HFFc6 (cell line): Measurements from ENCODE around the gene TMIGD1. TPM values are rescaled to one million over a fixed set of nuclear protein-coding genes. Genes with fewer than 3 reads are reported as not detected.

Source experiments
- DNase-seq: peaks from one replicate; pipeline ENCODE4 v3.0.0-alpha.2; 2018
- H3K27ac Mint-ChIP-seq: 2 replicates; pipeline ENCODE4 v1.8.0; 2020; ENCODE audit warnings: mild to moderate bottlenecking, mixed read lengths
- H3K27me3 Mint-ChIP-seq: 2 replicates; pipeline ENCODE4 v1.8.0; 2021; ENCODE audit warnings: mild to moderate bottlenecking, moderate library complexity, mixed read lengths; ENCODE audit not compliant: insufficient read depth
- H3K36me3 Mint-ChIP-seq: 2 replicates; pipeline ENCODE4 v1.8.0; 2021; ENCODE audit warnings: low read depth, mixed read lengths
- H3K4me1 Mint-ChIP-seq: 2 replicates; pipeline ENCODE4 v1.8.0; 2020; ENCODE audit warnings: low read depth, mixed read lengths
- H3K4me3 Mint-ChIP-seq: 2 replicates; pipeline ENCODE4 v1.8.0; 2020; ENCODE audit warnings: mild to moderate bottlenecking, moderate library complexity, mixed read lengths
- H3K9me3 Mint-ChIP-seq: 2 replicates; pipeline ENCODE4 v1.8.0; 2020; ENCODE audit warnings: mild to moderate bottlenecking, mixed read lengths
- CTCF ChIP-seq: fragments of 200-600 bp; sonication (generic); IDR thresholded peaks from 2 replicates; pipeline ENCODE4 v1.5.0; 2021; ENCODE audit warnings: antibody characterized with exemption, mild to moderate bottlenecking
- total RNA-seq, 6 experiments: library from RNA; stranded (reverse); fragmentation: NEBNext Ultra II Directional; extraction: Animal tissue kit (Norgen Biotek cat#: 25700); gene quantifications; 2 replicates in 1 of 6; 3 replicates in 5 of 6; pipeline ENCODE4 v1.2.3, GENCODE V29; 2021

TMIGD1 gene
- total RNA-seq, 6 experiments from 2014 or later: not detected

GRCh38 chr17:30334421-30334820 is 564 bp upstream of the TMIGD1 start:
- Mint-ChIP-seq H3K4me3 (no peak overlapping the region), H3K36me3 (no peaks in the 10 kb centered on the region), H3K27ac (no peak overlapping the region), H3K4me1 (peaks cover 40% of the 10 kb centered on the region), H3K27me3 (no peaks in the 10 kb centered on the region; the same call in 1 of the 2 replicates), H3K9me3 (no peaks in the 10 kb centered on the region)
- DNase-seq: no peak
- no peak for TF ChIP-seq CTCF

DNA sequence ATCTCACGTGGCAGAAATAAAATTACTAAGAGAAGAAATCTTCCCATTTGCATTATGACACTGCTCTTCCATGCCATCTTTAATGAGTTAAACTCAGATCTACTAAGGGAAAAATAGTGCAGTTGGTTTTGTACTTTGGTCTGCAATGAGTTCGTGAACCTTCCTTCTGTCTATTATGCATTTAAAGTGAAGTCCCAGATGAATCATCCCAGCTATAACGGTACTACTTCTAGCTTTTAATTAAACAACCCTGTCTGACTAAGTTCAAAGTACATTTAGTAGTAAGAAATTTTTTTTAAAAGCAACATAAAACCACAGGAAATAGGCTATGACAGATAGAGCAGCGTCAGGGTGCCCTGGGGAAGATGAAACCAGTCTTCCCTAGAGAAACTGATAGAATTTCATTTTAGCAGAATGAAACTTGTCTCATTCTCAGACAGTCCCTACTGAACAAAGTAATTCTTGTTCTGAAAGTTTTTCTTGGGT is 1.8 kb downstream of the TMIGD1 start:
- Mint-ChIP-seq H3K27me3 (peaks cover 4% of the 10 kb centered on the region), H3K27ac (peak overlapping the region; percentile 21), H3K4me3 (peak overlapping the region; percentile 34), H3K9me3 (no peaks in the 10 kb centered on the region), H3K36me3 (no peaks in the 10 kb centered on the region), H3K4me1 (peaks cover 35% of the 10 kb centered on the region)
- no peak for TF ChIP-seq CTCF
- DNase-seq: peak; percentile 79

GRCh38 chr17:30326809-30327208 is 7.0 kb downstream of the TMIGD1 start:
- H3K9me3 Mint-ChIP-seq: no peaks in the 10 kb centered on the region
- H3K27me3 Mint-ChIP-seq: peaks cover 14% of the 10 kb centered on the region
- H3K36me3 Mint-ChIP-seq: no peaks in the 10 kb centered on the region
- peaks cover 2% of the 10 kb centered on the region for H3K4me1 Mint-ChIP-seq
- no peak for DNase-seq
- no peak overlapping the region for H3K27ac Mint-ChIP-seq
- H3K4me3 Mint-ChIP-seq: no peak overlapping the region
- TF ChIP-seq CTCF: no peak

GRCh38 chr17:30324723-30325122 is 9.1 kb downstream of the TMIGD1 start:
- DNase-seq: no peak
- H3K9me3 Mint-ChIP-seq: no peaks in the 10 kb centered on the region
- no peaks in the 10 kb centered on the region for H3K36me3 Mint-ChIP-seq
- no peak overlapping the region for H3K4me3 Mint-ChIP-seq
- no peaks in the 10 kb centered on the region; the same call in 1 of the 2 replicates for H3K4me1 Mint-ChIP-seq
- H3K27ac Mint-ChIP-seq: no peak overlapping the region
- TF ChIP-seq CTCF: no peak
- H3K27me3 Mint-ChIP-seq: peaks cover 17% of the 10 kb centered on the region

GRCh38 chr17:30323895-30324319 is 9.9 kb downstream of the TMIGD1 start:
- no peak for DNase-seq
- no peaks in the 10 kb centered on the region; the same call in 1 of the 2 replicates for H3K4me1 Mint-ChIP-seq
- no peak for TF ChIP-seq CTCF
- no peak overlapping the region for H3K4me3 Mint-ChIP-seq
- H3K27ac Mint-ChIP-seq: no peak overlapping the region
- no peaks in the 10 kb centered on the region for H3K9me3 Mint-ChIP-seq
- H3K36me3 Mint-ChIP-seq: no peaks in the 10 kb centered on the region
- H3K27me3 Mint-ChIP-seq: peaks cover 18% of the 10 kb centered on the region
